GM21526 (cell line): ENCODE data around the gene SH3BP1.
"Not testable (repeated sequence)": the region's sequence is repeated elsewhere in the genome, so short reads cannot be mapped to it uniquely, and the experiment has no call there.

Source experiments
- ATAC-seq: cut with Tn5 transposase; IDR thresholded peaks from one replicate; pipeline ENCODE4 v1.9.1; 2021; ENCODE audit warnings: moderate library complexity; ENCODE audit not compliant: unreplicated experiment, low FRiP score

The SH3BP1 gene

GRCh38 chr22:37675930-37676735 is 36.7 kb downstream of the SH3BP1 start:
- ATAC-seq: no peak

- no peak for ATAC-seq
These were observed 37.4 kb downstream of the SH3BP1 start for GRCh38 chr22:37676736-37677492.

- ATAC-seq: no peak
These were observed 38.1 kb downstream of the SH3BP1 start for GRCh38 chr22:37677493-37677974.

GRCh38 chr22:37678372-37678771 is 38.9 kb downstream of the SH3BP1 start:
- no peak for ATAC-seq

- no peak for ATAC-seq
These were observed 40.2 kb downstream of the SH3BP1 start for GRCh38 chr22:37679670-37680069.

- no peak for ATAC-seq
These were observed 40.9 kb downstream of the SH3BP1 start for GRCh38 chr22:37680191-37680851.

- ATAC-seq: no peak
These were observed 41.5 kb downstream of the SH3BP1 start for GRCh38 chr22:37681001-37681424.

GRCh38 chr22:37681556-37682049 is 42.1 kb downstream of the SH3BP1 start:
- no peak for ATAC-seq

GRCh38 chr22:37684803-37685615 is 45.5 kb downstream of the SH3BP1 start:
- no peak for ATAC-seq

GRCh38 chr22:37686002-37686982 is 46.8 kb downstream of the SH3BP1 start, which contains the start of gene NOL12:
TSS of gene NOL12 (plus strand) at chr22:37686343. CDS start at chr22:37686393, 50 bp downstream.
- ATAC-seq: peak; percentile 49

GRCh38 chr22:37690407-37690806 is 50.9 kb downstream of the SH3BP1 start:
- no peak for ATAC-seq

GRCh38 chr22:37690901-37691504 is 51.5 kb downstream of the SH3BP1 start:
- no peak for ATAC-seq

GRCh38 chr22:37692627-37693285 is 53.3 kb downstream of the SH3BP1 start:
- ATAC-seq: no peak

- not testable (repeated sequence) for ATAC-seq
These were observed 54.7 kb downstream of the SH3BP1 start for GRCh38 chr22:37694131-37694530.

- ATAC-seq: not testable (repeated sequence)
These were observed 56.8 kb downstream of the SH3BP1 start for GRCh38 chr22:37696260-37696656.

GRCh38 chr22:37696657-37697537 is 57.4 kb downstream of the SH3BP1 start, which contains the start of gene TRIOBP:
TSS of gene TRIOBP (plus strand) at chr22:37697048. CDS start at chr22:37701366, 4,318 bp downstream.
- ATAC-seq: peak; percentile 51

- no peak for ATAC-seq
These were observed 58.0 kb downstream of the SH3BP1 start for GRCh38 chr22:37697538-37697835.
